Measurements from ENCODE around the gene SRSF9. TPM values are rescaled to one million over a fixed set of nuclear protein-coding genes. Genes with fewer than 3 reads are reported as not detected.

SRSF9 gene
- total RNA-seq, 1 donor from 2014 or later: 286 TPM

DNA sequence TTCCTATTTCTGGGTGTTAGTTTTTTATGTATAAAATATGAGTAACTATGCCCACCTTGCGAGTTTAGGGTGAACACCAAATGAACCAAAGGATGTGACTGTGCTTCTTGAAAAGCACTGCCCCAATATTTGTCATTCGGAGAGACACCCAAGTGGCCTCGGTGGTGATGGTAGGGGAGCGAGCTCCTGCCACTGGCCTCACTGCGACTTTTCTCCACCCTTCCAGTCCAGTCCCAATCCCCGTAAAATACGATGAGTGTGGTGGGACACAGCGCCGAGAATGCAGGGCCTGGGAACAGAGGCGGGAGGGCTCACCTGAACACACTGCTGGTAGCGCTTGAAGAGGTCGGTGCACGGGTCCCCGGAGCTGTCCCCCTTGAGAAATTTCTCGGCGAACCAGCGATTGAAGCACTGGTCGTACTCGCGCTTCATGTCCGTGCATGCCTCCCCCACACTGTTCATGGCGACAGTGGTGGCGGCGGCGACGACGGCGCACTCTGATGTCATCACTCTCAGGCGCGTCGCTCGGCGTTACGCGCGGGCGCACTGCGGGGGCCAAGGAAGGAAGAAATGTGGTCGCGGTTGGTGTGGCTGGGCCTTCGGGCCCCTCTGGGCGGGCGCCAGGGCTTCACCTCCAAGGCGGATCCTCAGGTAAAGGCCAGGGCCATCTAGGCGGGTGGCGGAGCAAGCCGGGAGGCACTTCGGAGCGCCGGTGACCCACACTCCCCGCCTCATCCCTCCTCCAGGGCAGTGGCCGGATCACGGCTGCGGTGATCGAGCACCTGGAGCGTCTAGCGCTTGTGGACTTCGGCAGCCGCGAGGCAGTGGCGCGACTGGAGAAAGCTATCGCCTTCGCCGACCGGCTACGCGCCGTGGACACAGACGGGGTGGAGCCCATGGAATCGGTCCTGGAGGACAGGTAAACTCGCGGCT lies 23.4 kb downstream of the SRSF9 start, which contains the start of the genes GATC and TRIAP1:
TSS of gene GATC (plus strand) at position 534 of the 933 bp plus-strand sequence. CDS start at position 571, 37 bp downstream.
TSS of gene TRIAP1 (minus strand) at position 474 of the 933 bp plus-strand sequence. CDS start at position 462, 12 bp downstream.
- Mint-ChIP-seq H3K4me1 (ENCODE audit: low read depth) (peaks cover 17% of the 10 kb centered on the region), H3K27ac (peak within 1 kb of the TSS; percentile 98), H3K4me3 (ENCODE audit: low read depth) (peak within 1 kb of the TSS; percentile 93), H3K36me3 (ENCODE audit: insufficient read depth) (peaks cover 8% of the 10 kb centered on the region), H3K9me3 (ENCODE audit: low read depth) (no peaks in the 10 kb centered on the region), H3K27me3 (no peaks in the 10 kb centered on the region)
- DNase-seq (ENCODE audit: low spot score, unreplicated experiment): peak; percentile 69
- TF ChIP-seq, protein P1, sequence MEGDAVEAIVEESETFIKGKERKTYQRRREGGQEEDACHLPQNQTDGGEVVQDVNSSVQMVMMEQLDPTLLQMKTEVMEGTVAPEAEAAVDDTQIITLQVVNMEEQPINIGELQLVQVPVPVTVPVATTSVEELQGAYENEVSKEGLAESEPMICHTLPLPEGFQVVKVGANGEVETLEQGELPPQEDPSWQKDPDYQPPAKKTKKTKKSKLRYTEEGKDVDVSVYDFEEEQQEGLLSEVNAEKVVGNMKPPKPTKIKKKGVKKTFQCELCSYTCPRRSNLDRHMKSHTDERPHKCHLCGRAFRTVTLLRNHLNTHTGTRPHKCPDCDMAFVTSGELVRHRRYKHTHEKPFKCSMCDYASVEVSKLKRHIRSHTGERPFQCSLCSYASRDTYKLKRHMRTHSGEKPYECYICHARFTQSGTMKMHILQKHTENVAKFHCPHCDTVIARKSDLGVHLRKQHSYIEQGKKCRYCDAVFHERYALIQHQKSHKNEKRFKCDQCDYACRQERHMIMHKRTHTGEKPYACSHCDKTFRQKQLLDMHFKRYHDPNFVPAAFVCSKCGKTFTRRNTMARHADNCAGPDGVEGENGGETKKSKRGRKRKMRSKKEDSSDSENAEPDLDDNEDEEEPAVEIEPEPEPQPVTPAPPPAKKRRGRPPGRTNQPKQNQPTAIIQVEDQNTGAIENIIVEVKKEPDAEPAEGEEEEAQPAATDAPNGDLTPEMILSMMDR (IDR thresholded peaks at IDR 0.05; ENCODE audit: unreplicated experiment): no peak

DNA sequence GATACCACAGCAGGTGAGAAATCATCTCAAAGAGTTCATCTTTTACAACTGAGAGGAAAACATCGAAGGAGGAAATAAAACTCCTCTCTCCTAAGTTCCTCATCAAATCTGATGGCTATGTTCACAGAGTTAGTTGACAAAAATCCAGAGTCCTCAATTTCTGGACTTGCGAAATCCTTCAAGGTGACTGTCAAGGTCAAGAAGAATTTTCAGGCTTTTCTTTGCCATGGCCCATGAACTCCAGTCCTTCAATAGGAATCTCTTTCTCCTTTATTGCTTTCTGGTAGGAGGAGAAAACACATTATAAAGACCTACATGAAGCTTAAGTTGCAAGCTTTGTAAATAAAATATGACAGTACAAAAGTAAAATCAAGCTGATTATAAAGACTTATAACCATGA lies 24.9 kb downstream of the SRSF9 start:
- H3K36me3 Mint-ChIP-seq (ENCODE audit: insufficient read depth): peaks cover 7% of the 10 kb centered on the region
- H3K27ac Mint-ChIP-seq: peak overlapping the region; percentile 98

GRCh38 chr12:120439646-120440247 lies 29.8 kb downstream of the SRSF9 start:
- peaks cover 4% of the 10 kb centered on the region for H3K4me1 Mint-ChIP-seq (ENCODE audit: low read depth)
- H3K4me3 Mint-ChIP-seq (ENCODE audit: low read depth): peak overlapping the region; percentile 35
- H3K27ac Mint-ChIP-seq: peak overlapping the region; percentile 13
- H3K9me3 Mint-ChIP-seq (ENCODE audit: low read depth): no peaks in the 10 kb centered on the region
- peak; percentile 59 for DNase-seq (ENCODE audit: low spot score, unreplicated experiment)
- peaks cover 7% of the 10 kb centered on the region for H3K36me3 Mint-ChIP-seq (ENCODE audit: insufficient read depth)
- TF ChIP-seq, protein P1 (IDR thresholded peaks at IDR 0.05; ENCODE audit: unreplicated experiment): peak; percentile 74
- H3K27me3 Mint-ChIP-seq: no peaks in the 10 kb centered on the region

More for the DNA sequence above, 24.9 kb downstream of the SRSF9 start:
- H3K9me3 Mint-ChIP-seq (ENCODE audit: low read depth): no peaks in the 10 kb centered on the region
- TF ChIP-seq, protein P1 (IDR thresholded peaks at IDR 0.05; ENCODE audit: unreplicated experiment): no peak
- no peak for DNase-seq (ENCODE audit: low spot score, unreplicated experiment)
- peak overlapping the region; percentile 93 for H3K4me3 Mint-ChIP-seq (ENCODE audit: low read depth)
- peaks cover 17% of the 10 kb centered on the region for H3K4me1 Mint-ChIP-seq (ENCODE audit: low read depth)
- no peaks in the 10 kb centered on the region for H3K27me3 Mint-ChIP-seq

DNA sequence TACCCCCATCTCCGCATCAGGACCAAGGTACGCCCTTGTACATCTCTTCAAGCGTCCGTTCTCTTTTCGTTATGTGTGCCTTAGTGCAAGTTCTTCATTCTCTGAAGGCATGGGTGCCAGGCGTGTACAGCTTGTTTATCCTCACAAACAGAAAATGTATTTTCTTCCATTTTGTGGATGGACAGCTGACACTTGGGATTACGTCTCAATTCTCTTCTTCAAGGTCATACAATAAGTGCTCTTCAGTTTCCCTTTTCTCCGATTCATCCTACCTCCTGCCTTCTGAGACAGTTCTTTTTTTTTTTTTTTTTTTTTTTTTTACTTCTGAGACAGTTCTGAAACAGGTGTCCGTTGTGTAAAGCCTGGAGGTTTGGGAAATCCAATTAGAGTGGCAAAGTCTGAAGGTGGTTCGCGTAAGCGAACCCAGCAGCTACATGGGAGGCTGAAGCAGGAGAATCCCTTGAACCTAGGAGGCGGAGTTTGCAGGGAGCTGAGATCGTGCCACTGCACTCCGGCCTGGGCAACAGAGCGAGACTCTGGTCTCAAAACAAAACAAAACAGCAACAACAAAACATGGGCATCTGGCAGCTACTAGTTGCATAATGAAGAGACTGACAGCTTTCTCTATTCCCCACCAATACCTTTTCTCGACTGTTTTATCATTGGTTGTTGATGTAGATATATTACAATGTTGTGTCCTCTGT lies 30.9 kb downstream of the SRSF9 start:
- peaks cover 4% of the 10 kb centered on the region for H3K4me1 Mint-ChIP-seq (ENCODE audit: low read depth)
- peaks cover 3% of the 10 kb centered on the region for H3K36me3 Mint-ChIP-seq (ENCODE audit: insufficient read depth)
- no peak for DNase-seq (ENCODE audit: low spot score, unreplicated experiment)
- H3K4me3 Mint-ChIP-seq (ENCODE audit: low read depth): peak overlapping the region; percentile 93
- no peaks in the 10 kb centered on the region for H3K9me3 Mint-ChIP-seq (ENCODE audit: low read depth)
- no peaks in the 10 kb centered on the region for H3K27me3 Mint-ChIP-seq
- H3K27ac Mint-ChIP-seq: peak overlapping the region; percentile 87
- TF ChIP-seq, protein P1 (IDR thresholded peaks at IDR 0.05; ENCODE audit: unreplicated experiment): no peak
